ENCODE measurements around the gene C12orf76.
"Not testable (repeated sequence)": the region's sequence is repeated elsewhere in the genome, so short reads cannot be mapped to it uniquely, and the experiment has no call there.

Gene C12orf76

DNA sequence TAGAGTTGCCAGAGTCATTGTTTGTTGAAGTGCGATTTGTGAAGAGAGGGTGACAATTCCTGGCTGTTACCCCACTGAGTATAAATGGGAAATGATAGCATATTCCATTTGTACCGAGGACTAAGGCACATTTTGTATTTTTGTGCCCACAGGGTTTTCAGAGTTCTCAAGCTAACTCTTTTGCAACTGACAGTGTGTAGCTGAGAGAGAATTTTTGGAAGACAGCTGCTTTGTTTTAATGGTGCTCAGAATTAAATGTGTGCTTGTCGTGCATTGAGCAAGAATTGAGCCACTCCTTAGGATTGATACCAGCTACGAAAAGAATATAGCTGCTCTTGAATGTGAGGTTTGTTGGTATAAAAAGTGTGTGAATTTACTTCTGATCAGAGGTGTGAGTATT lies 27.4 kb downstream of the C12orf76 start:
- DNase-seq, result no peak

DNA sequence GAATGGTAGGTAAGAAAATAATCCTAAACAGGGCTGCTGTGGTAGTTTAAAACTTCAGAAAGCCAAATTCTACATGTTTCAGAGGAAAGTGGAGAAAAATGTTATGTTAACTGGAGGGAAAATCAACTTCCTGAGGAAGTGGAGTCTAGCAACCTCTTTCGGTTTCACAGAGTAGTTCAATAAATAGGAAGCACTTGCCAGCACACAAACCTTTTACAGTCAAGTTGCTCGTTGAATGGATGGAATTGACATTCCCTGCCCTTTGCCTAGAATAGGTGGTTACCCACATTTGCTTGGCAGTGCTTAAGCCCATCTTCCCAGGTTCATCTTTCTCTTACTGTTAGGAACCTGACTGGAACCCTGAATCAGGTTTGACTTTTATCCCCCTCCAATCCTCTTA lies 33.2 kb downstream of the C12orf76 start:
- DNase-seq, result no peak

DNA sequence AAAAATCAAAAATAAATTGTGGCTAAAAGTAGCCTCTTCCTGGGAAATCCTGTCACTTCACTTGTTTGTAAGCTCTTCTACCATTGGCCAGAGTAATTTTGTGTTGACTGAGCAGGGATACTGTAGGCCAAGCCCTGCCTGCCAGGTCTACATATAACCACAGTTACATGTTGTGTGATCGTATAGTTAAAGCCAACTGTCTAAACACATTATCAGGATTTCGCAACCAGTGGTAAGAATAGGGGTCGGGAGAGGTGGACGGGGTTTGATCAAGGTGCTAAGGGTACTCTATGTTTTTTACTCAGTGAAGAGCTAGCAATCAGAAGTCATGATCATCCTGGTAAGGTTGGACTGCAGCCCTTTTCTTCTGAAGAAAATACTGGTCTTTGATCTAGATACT lies 35.7 kb downstream of the C12orf76 start:
- DNase-seq, result no peak

DNA sequence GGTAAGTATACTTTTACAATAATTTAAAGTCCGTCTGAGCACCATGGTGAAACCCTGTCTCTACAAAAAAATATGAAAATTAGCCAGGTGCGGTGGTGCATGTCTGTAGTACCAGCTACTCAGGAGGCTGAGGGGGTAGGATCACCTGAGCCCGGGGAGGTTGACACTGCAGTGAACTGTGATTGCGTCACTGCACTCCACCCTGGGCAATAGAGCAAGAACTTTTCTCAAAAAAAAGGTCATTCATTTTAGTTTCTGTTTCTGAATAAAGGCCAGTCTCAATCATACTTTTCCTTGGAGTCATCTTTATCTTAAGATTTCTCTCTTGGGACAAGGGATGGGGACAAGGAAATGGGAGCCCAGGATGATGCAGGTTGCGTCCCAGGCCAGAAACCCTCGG lies 36.2 kb downstream of the C12orf76 start:
- DNase-seq, result no peak

DNA sequence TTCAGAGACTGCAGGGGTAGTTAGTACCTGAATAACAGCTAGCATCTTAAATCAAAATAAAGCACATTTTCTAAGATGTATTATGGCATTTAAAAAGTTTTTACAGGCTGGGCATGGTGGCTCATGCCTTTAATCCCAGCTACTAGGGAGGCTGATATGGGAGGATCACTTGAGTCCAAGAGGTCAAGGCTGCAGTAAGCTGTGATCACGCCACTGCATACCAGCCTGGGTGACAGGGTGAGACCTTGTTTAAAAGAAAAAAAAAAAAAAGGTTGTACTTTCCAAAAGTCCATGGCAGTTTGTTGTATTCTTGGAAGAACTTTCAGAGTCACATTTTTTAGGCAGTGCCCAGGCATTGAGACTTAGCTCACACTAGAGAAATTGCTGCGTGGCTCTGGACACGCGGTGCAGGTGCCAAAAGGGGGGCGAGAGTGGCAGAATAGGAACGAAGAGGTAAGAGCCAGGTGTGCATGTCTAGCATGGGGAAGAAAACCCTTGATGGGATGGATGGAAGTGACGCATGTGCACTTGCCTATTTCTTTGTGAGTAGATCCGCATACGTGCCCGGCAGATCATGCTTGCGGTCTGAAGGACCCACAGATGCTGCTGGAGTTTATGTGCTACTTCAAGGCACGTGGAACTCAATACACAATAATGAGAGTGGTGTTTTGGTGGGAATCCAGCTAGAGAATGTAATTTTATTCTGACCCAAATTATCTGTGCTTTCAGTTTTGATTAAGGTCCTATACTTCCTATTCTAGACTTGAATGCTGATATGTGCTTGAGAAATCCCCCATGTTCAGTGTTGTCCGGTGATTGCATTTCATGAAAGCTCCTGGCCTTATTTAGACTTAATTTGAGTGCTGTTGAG lies 37.2 kb downstream of the C12orf76 start:
- no peak for DNase-seq

DNA sequence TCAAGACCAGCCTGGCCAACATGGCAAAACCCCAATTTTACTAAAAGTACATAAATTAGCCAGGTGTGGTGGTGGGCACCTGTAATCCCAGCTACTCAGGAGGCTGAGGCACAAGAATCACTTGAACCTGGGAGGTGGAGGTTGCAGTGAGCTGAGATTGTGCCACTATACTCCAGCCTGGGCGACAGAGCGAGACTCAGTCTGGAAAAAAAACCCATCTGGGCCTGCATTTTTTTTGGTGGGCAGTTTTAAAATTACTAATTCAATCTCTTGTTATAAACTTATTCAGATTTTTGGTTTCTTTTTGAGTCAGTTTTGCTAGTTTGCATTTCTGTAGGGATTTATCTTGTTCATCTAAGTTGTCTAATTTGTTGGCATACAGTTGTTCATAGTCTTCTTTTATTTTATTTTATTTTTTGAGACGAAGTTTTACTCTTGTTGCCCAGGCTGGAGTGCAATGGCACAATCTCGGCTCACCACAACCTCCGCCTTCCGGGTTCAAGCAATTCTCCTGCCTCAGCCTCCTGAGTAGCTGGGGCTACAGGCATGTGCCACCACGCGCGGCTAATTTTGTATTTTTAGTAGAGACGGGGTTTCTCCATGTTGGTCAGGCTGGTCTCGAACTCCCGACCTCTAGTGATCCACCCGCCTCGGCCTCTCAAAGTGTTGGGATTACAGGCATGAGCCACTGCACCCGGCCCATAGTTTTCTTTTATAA lies 39.5 kb downstream of the C12orf76 start:
- DNase-seq, result not testable (repeated sequence)

DNA sequence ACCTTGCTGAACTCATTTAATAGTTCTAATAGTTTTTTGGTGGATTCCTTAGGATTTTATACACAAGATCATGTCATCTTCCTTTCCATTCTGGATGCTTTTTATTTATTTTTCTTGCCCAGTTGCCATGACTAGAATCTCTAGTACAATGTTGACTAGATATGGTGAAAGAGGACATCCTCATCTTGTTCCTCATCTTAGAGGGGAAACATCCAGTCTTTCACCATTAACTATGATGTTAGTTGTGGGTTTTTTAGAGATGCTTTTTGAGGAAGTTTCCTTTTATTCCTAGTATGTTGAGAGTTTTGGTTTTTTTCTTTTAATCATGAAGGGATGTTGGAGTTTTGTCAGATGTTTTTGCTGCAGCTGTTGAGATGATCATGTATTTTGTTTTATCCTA lies 40.4 kb downstream of the C12orf76 start:
- DNase-seq, result no peak

DNA sequence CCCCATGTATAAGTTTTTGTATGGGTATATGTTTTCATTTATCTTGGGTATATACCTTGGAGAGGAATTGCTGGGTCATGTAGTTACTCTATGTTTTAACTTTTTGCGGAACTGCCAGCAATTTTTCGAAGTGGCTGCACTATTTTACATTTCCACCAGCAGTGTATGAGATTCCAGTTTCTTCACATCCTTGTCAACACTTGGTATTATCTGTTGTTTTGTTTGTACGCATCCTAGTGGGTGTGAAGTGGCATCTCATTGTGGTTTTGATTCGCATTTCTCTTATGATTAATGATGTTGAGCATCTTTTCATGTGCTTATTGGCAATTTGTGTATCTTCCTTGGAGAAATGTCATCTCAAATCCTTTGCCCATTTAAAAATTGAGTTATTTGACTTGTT lies 42.2 kb downstream of the C12orf76 start:
- DNase-seq, result no peak

DNA sequence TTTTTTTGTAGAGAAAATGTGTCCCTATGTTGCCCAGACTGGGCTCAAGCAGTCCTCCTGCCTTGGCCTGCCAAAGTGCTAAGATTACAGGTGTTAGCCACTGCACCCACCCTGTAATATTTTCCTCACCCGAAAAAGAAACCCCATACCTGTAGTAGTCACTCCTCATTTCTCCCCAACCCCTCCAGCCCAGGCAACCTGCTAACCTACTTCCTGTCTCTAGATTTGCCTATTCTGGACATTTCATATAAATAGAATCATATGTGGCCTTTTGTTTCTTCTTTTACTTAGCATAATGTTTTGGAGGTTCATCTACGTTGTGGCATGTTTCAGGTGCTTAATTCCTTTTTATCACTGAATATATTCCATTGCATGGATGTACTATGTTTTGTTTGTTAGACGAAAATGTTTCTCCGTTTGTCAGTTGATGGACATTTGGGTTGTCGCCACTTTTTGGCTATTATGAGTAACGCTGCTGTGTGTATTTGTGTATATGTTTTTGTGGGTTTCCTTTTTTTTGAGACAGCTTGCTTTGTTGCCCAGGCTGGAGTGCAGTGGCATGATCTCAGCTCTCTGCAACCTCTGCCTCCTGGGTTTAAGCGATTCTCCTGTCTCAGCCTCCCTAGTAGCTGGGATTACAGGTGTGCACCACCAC lies 42.9 kb downstream of the C12orf76 start:
- no peak for DNase-seq

DNA sequence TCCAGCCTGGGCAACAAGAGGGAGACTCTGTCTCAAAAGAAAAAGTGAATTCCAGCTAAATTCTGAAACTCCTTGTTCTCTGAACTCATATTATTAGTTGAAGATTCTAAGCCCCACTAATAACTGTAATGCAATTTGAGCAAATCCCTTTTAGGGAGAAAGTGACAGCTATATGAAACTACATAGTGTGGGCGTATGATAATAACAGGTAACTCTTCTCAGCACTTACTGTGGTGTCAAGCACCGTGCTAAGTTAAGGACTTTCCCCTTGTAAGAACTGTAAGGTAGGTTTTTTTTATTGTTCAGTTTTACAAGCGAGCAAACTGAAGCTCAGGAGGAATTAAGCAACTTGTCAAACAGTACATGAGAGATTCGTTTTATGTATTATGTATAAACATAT lies 43.7 kb downstream of the C12orf76 start:
- no peak for DNase-seq

DNA sequence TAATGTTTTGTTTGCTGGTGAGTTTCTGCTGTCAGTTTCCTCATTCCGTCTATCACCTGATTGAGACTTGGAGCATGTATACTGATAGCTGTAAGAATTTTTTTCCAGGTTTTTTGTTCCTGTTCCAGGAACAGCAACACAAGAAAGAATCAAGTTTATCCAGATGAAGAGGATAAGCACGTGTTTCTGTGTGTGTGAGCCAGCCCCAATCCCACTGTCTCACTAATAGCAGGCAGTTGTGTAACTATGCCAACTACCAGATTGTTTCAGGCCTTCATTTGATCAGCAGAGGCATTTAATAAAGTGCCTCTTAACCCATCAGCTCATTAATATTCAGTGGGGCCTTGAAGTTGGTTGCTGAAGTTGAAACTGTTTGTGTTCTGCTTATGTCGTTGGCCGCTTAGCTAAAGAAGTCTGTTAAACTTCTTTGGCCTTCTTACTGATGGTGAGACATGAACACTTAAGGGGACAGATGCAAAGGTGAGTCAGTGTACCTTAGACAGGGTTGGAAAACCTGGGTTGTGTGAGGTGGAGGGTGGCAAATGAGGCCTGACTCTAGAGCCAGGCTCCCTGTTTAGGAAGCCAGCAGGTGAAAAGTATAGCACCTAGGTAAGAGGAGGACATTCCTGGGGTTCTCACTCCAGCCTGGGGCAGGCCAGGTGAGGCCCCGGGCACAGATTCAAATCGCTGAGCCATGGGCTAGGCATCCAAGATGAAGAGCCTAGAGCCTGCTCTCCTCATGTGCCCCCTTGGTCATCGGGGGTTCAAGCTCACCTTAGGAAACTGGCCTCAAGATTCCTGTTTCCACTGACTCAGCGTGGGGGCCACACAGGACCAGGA lies 45.4 kb downstream of the C12orf76 start:
- DNase-seq, result no peak

DNA sequence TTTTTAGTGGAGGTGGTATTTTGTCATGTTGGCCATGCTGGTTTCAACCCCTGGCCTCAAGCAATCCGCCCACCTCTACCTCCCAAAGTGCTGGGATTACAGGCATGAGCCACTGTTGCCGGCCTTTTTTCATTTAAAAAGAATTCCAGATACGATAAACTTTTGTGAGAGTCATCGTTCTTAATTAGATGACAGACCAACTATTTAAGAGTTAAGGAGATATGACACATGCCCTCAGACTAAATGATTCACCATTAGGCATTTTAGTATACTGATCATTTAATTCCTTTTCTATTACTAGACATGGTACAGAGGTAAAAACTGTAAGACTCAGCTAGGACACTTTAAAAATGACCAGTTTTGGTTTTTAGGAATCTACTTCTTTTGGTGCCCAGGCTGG lies 46.7 kb downstream of the C12orf76 start:
- DNase-seq, result no peak

DNA sequence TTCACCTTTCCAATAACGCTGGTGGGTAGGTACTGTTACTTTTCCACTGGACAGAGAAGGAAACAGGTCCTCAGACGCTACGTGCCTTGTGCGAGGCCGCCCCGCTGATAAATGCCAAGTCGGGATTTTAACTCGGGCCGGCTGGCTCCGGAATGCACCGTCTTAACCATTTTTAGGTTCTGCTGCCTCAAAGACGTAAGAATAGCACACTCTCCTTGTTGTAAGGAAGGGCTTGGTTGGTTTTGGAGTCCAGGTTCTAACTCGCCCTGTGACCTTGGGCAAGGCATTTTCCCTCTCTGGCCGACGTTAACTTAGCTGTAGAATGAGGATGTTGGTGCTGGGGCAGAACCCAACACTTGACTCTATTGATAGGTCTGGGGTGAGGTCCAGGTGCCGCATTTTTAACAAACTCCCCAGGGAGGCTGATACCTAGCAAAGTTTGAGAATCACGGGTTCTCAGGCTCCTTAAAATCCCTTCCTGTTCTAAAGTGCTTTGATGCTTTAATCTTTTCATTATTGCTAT lies 48.3 kb downstream of the C12orf76 start:
- DNase-seq, result no peak

DNA sequence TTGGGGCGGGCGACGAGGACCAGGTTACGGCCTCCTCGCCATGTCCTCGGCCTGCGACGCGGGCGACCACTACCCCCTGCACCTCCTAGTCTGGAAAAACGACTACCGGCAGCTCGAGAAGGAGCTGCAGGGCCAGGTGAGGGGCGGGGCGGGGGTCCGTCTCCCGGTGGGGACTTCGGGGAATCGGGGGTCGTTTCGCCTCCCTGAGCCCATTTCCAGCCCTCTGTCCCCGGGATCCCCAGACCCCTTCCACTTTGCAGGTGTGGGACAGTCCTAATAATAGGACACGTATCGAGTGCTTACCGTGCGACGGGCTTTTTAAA lies 48.7 kb downstream of the C12orf76 start:
- DNase-seq, result no peak

DNA sequence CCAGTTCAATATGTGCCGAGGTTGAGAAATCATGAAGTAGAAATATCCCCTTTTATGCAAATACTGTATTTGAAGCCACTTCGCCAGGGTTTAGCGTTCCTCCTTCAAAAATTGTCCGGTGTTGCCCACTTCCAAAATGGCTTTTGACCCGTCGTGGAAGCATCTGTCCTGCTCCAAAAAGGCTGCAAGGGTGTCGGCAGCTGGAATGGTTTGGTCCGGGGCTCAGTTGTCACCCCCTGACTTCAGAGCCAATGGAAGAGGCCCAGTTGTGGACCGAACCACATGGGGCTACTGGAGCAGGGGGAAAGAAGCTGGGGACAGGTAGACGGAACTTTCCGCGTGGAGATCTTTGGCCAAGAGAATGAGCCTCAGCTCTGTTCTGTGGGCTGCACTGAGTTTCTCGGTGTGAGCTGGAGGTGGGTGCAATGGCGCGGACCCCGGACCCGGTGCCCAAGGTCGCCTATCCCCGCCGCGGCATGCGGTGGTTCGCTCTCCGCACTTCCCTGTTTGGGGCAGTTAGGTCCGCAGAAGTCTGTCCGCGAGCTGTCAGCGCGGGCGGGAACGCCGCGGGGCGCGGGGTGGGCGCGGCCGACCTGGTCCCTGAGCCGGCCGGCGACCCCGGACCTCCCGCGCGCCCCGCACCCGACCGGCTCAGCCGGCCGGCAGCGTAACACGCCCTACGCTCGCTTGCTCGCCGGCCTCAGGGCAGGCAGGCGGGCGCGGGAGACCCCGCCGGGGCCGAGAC lies 49.2 kb downstream of the C12orf76 start, which contains the start of gene ANKRD13A:
Gene ANKRD13A (plus strand): TSS at position 527 of the 745 bp plus-strand sequence. CDS start 259 bp downstream, outside the sequence.
- peak; percentile 74 for DNase-seq

DNA sequence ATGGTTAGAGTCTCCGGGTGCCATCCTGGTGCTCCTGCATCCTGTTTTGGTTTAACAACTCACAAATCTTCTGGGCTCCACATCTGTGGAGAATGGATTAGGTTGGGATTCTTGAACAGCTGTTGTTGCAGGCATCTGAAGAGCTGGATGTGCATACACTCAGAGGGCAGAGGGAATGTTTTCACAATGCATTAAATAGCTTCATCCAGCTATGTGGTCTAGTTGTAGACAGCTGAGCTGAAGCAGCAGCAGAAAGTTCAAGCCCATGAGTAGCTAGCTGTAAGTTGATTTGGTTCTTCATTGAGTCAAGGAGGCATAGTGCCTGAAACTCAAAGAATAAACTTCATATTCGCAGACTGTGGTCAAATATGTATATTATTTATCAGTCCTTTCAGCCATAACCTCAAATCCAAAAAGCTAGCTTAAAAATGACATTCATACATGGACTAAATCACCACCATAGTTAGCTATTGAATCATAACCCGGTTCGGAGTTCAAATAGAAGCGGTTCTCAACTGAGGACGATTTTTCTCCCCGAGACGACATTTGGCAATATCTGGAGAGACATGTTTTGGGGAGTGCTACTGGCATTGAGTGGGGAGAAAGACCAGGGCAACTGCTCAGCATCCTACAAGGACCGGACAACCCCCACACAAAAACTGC lies 50.0 kb downstream of the C12orf76 start:
- DNase-seq, result no peak

DNA sequence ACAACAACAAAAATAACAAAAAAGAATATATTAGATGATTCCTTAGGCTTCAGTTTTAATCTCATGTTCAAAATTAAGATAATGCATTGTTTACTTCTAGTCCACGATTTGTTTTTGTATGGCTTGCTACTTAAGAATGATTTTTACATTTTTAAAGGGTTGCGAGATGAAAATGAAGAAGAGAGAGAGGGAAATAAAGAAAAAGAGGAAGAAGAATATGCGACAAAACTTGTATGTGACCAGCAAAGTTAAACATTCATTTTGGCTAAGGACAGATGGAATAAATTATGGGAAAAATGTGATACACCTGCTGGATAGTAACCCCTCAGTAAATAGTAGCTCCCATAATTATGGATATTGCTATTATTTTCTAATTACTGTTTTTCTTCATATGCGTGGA lies 50.9 kb downstream of the C12orf76 start:
- no peak for DNase-seq

DNA sequence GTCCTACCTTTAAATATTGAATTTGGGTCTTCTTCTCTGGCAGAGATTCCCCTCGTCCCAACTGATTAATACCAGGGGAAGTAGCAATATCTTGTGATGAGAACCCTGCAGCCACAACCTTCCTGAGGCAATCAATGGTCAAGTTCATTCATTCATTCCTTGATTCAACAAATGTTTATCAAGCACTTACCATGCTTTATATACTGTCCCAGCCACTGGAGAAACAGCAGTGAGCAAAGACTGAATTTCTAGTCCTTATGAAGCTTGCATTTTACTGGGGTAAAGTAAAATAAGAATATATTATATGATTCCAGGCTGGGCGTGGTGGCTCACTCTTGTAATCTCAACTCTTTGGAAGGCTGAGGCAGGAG lies 51.9 kb downstream of the C12orf76 start:
- DNase-seq, result no peak

DNA sequence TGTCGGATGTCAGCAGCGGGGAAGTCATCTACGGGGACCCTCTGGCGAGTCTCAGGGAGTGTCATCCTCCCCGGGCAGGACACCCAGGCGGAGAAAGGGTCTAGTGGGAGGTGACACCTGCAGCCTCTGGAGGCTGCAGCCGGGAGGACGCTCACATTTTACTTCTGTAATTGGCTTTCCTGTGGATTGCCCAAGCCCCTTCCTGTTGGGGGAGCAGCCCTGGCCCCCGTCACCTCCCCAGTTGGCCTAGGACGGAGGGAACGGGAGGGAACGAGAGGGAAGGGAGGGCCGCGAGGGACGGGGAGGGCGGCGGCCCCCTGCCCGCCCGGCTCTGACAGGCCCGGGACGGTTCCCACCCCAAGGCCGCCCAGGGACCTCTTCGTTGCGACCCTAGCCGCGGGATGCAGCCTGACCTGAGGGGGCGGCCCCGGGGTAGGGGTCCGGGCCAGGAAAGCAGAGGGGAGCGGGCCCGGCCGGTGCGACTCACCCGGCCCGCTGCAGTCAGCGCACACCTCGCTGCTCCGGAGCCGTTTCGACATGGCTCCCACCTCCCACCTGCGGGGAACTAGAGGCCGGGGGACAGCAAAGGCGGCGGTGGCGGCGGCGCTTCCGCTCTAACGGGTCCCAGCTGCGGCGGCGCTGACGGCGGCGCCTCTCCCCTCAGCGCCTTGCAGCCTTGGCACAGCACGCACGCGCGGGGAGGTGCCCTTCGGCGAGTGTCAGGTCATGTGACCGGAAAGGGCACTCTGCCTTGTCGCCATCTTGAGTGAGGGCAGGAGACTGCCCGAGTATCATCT lies 52.4 kb downstream of the C12orf76 start, which contains the start of gene GIT2:
Gene GIT2 (minus strand): TSS at position 683 of the 797 bp plus-strand sequence. CDS start 144 bp downstream, at position 539.
- DNase-seq, result peak; percentile 88

DNA sequence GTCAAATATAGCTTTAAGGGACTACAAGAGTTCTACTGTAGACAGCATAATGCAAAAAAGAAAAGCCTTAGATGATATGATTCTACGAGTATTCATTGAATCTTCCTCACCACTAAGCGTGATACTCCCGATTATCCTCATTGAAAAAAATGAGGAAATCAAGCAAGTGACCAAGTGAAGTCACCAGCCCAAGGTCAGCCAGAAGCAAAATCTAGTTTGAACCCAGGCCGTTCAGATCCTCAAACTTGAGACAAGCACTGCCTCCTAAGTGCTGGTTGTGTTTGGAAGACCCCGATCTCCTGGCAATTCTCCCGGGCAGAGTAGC lies 53.0 kb downstream of the C12orf76 start:
- no peak for DNase-seq

All from SHP77 treated with DMSO at 0.1 percent for 48 hours (cell line).